Heart right ventricle (tissue), 16 donors: ENCODE results near the gene RTF2. TPM values are rescaled to one million over a fixed set of nuclear protein-coding genes. Genes with fewer than 3 reads are reported as not detected.

Experiments
- ATAC-seq, 8 donors: fragments of 200-7000 bp; cut with Tn5 transposase; one replicate each; pipeline ENCODE4 v1.9.1; 2020; ENCODE audit warnings: mild to moderate bottlenecking in 8 of 8, moderate library complexity in 8 of 8, moderate number of reproducible peaks in 1 of 8
- DNase-seq, 2 donors: peaks; one replicate each; pipeline ENCODE4 v3.0.0-alpha.2; 2020
- H3K27ac ChIP-seq, 10 donors: fragments of 200-600 bp; sonication (generic) in 2 of 10; one replicate each; pipeline versions ENCODE4 v1.5.0 to v1.8.0; 2020 to 2022; ENCODE audit warnings: mild to moderate bottlenecking in 3 of 10
- H3K27me3 ChIP-seq, 7 donors: fragments of 200-600 bp; one replicate each; pipeline ENCODE4 v1.8.0; 2021 to 2022; ENCODE audit warnings: mild to moderate bottlenecking in 2 of 7
- H3K36me3 ChIP-seq, 9 donors: fragments of 200-600 bp; sonication (generic) in 1 of 9; one replicate each; pipeline versions ENCODE4 v1.5.0 to v1.8.0; 2020 to 2022; ENCODE audit warnings: mild to moderate bottlenecking in 2 of 9
- H3K4me1 ChIP-seq, 9 donors: fragments of 200-600 bp; sonication (generic) in 1 of 9; one replicate each; pipeline versions ENCODE4 v1.5.0 to v1.8.0; 2020 to 2022; ENCODE audit warnings: mild to moderate bottlenecking in 4 of 9
- H3K4me3 ChIP-seq, 10 donors: fragments of 200-600 bp; sonication (generic) in 2 of 10; one replicate each; pipeline versions ENCODE4 v1.5.0 to v1.8.0; 2020 to 2022; ENCODE audit warnings: mild to moderate bottlenecking in 7 of 10, moderate library complexity in 2 of 10
- H3K9me3 ChIP-seq, 11 donors: fragments of 200-600 bp in 10 of 11; sonication (generic) in 2 of 11; one replicate each; pipeline versions ENCODE4 v1.5.0 to v1.8.0; 2013 to 2022; ENCODE audit warnings: mild to moderate bottlenecking in 2 of 11, control low read depth in 1 of 11, moderate library complexity in 1 of 11
- WGBS, 2 donors: extraction: QIAGEN DNeasy Blood & Tissue Kit; methylation state at CpG; one replicate each; pipeline ENCODE4 v1.1.7; 2013; ENCODE audit warnings: inconsistent platforms in 1 of 2; 5-methylcytosine and 5-hydroxymethylcytosine counted together
- intact Hi-C, 10 donors: fragments of 100-400 bp; cut with DNase I; formaldehyde crosslinking; loops; one replicate each; pipeline versions ENCODE4 v1.11.1 to v1.14.2; 2022
- polyA plus RNA-seq, 2 donors: library from polyadenylated mRNA; stranded (reverse); fragments of 200-250 nt; gene quantifications; one replicate each; pipeline ENCODE4 v1.2.3, GENCODE V29; 2013
- total RNA-seq, 10 donors: library from RNA; stranded (reverse); fragmentation: NEBNext Ultra II Directional in 3 of 10; extraction: Animal tissue kit (Norgen Biotek cat#: 25700) in 3 of 10; gene quantifications; one replicate each; pipeline versions ENCODE4 v1.2.1 to v1.2.4, GENCODE V29; 2021 to 2023
- TF ChIP-seq, protein P1 (sequence below), 9 donors: fragments of 200-600 bp; sonication (generic) in 2 of 9; IDR thresholded peaks; one replicate each; pipeline versions ENCODE4 v1.5.0 to v1.8.0; 2021 to 2022; ENCODE audit warnings: antibody characterized with exemption in 9 of 9, mild to moderate bottlenecking in 5 of 9, moderate library complexity in 1 of 9
- donor health status: Arrhythmogenic right ventricular cardiomyopathy.
- donor health status: ischemic (EF 13 %, LVEDD 7.1; RV severe dilation, severe dysfunction).
- donor health status: healthy with polysubstance abuse.
- donor health status: DM: no; HTN: yes; CAD: no.
- donor health status: DM: no; HTN: no; CAD: no.
- donor health status: ischemic (EF 25% LVEDD 6.9; RV normal size, moderate dysfunction).
- donor health status: ischemic (EF 25% LVEDD 5.7; RV mildly dilated, moderate dysfunction).
- donor health status: healthy.
- donor health status: DM: yes; HTN: yes; CAD: no.
- donor health status: Ischemic cardiomyopathy.
- donor health status: ischemic (EF 35%, LVEDD 5.7; RV mildly dilated, moderate dysfunction).
- donor health status: nonischemic (EF 11% LVEDD 7.7; RV severe dilation, severe dysfunction).
- donor health status: DM: yes; HTN: yes; CAD: no.
- donor health status: PGD.
- donor health status: ischemic (EF 29% LVEDD 5.4; RV normal size, mild dysfunction).
- donor health status: nonischemic (EF 23%, LVEDD 6.1; RV moderate dilation, normal function).

RTF2 gene
- total and polyA plus RNA-seq, 12 donors: 29.1 to 113 (median 88.6) TPM

DNA sequence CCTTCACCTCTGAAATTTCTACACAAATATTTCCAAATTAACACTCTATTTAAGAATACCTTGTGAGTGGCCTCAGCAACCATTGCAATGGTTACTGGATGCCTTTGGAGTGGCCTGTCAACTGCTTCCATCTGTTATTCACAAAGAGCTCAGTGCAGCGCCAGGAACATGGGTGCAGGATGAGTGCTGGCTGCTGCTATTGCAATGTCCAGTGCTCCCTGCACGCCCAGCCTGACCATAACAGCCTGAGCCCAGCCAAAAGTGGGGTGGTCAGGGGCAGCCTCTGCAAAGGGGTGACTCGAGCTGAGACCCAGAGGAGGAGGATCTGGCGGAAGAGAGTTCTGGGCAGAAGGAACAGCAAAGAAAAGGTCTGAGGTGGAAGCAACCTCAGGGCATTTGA is 38.0 kb upstream of the RTF2 start:
- H3K36me3 ChIP-seq: no peaks in the 10 kb centered on the region
- peaks cover 0 to 15% (median 3%) of the 10 kb centered on the region in 7 donors for H3K27me3 ChIP-seq
- ATAC-seq (no peak), DNase-seq (no peak)
- WGBS, 2 donors: 59 to 72% methylated on average over 4 of the region's 4 CpGs
- intact Hi-C loops: no loop called here
- peak overlapping the region in 1 of 10 donors; percentile 74 for H3K27ac ChIP-seq
- no peaks in the 10 kb centered on the region for H3K9me3 ChIP-seq
- TF ChIP-seq, protein P1, sequence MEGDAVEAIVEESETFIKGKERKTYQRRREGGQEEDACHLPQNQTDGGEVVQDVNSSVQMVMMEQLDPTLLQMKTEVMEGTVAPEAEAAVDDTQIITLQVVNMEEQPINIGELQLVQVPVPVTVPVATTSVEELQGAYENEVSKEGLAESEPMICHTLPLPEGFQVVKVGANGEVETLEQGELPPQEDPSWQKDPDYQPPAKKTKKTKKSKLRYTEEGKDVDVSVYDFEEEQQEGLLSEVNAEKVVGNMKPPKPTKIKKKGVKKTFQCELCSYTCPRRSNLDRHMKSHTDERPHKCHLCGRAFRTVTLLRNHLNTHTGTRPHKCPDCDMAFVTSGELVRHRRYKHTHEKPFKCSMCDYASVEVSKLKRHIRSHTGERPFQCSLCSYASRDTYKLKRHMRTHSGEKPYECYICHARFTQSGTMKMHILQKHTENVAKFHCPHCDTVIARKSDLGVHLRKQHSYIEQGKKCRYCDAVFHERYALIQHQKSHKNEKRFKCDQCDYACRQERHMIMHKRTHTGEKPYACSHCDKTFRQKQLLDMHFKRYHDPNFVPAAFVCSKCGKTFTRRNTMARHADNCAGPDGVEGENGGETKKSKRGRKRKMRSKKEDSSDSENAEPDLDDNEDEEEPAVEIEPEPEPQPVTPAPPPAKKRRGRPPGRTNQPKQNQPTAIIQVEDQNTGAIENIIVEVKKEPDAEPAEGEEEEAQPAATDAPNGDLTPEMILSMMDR (IDR thresholded peaks at IDR 0.05): no peak
- peaks cover 0 to 53% (median 7%) of the 10 kb centered on the region in 9 donors for H3K4me1 ChIP-seq
- H3K4me3 ChIP-seq: no peak overlapping the region

DNA sequence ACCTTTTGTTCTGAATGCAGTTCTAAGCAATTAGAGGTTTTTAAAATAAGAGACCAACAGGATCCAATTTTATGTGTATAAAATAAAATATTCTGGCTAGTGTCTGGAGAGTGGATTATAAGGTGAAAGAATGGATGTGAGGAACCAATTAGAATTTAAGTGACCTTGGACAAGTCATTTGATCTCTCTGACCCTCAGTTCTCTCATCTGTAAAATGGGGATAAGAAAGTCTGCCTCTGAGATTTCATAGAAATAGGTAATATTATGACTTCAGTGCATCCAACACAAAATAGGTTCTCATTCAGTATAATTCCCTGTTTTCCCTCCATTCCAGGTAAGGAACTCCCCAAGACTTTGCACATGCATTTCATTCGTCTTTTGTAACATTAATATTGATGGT is 37.5 kb upstream of the RTF2 start:
- Histone ChIP-seq H3K4me1 (peaks cover 0 to 53% (median 7%) of the 10 kb centered on the region in 9 donors), H3K4me3 (no peak overlapping the region), H3K27ac (no peak overlapping the region), H3K27me3 (peaks cover 0 to 11% (median 3%) of the 10 kb centered on the region in 7 donors), H3K9me3 (no peaks in the 10 kb centered on the region), H3K36me3 (no peaks in the 10 kb centered on the region)
- DNase-seq: no peak
- intact Hi-C loops: no loop called here
- WGBS, 2 donors: 83 to 89% methylated on average over 1 of the region's 1 CpG
- no peak for ATAC-seq
- TF ChIP-seq, protein P1 (IDR thresholded peaks at IDR 0.05): no peak

DNA sequence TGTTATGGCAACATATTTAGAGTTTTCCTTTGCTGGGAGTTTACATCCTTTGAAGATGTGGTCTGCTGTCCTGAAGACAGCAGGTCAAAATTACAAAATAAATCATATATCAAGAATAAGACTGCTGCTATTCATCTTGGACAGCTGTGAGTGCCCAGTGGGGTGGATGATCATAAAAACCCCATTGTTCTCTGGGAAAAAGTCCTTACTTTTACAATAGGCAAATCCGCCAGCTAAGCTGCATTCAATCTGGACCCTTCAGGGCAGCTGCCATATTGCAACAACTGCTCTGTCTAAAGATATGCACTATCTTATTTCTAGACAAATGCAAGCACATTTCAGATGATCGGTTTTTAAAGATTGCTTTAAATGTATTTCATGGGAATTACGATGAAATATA is 37.0 kb upstream of the RTF2 start:
- intact Hi-C loops: no loop called here
- peaks cover 0 to 53% (median 7%) of the 10 kb centered on the region in 9 donors for H3K4me1 ChIP-seq
- no peak overlapping the region for H3K4me3 ChIP-seq
- TF ChIP-seq, protein P1 (IDR thresholded peaks at IDR 0.05): no peak
- ATAC-seq (no peak), DNase-seq (no peak)
- no peaks in the 10 kb centered on the region for H3K36me3 ChIP-seq
- H3K27me3 ChIP-seq: peaks cover 0 to 11% (median 3%) of the 10 kb centered on the region in 7 donors
- no peak overlapping the region for H3K27ac ChIP-seq
- no peaks in the 10 kb centered on the region for H3K9me3 ChIP-seq
- WGBS, 2 donors: 82 to 83% methylated on average over 3 of the region's 3 CpGs

- ATAC-seq: peak in 2 of 8 donors; percentile 21 to 26
- intact Hi-C loops: no loop called here
These were observed 35.1 kb upstream of the RTF2 start for GRCh38 chr20:56433221-56433879.

More at GRCh38 chr20:56433221-56433879, 35.1 kb upstream of the RTF2 start:
- TF ChIP-seq, protein P1 (IDR thresholded peaks at IDR 0.05): no peak
- 26 to 45% methylated on average over 3 of the region's 3 CpGs for WGBS, 2 donors
- H3K27ac ChIP-seq: peak overlapping the region in 1 of 10 donors; percentile 9
- H3K4me3 ChIP-seq: no peak overlapping the region
- H3K36me3 ChIP-seq: peaks cover 0 to 13% (median 0%) of the 10 kb centered on the region in 9 donors
- no peak for DNase-seq
- H3K27me3 ChIP-seq: peaks cover 0 to 11% (median 3%) of the 10 kb centered on the region in 7 donors
- H3K4me1 ChIP-seq: peaks cover 0 to 34% (median 7%) of the 10 kb centered on the region in 9 donors
- H3K9me3 ChIP-seq: no peaks in the 10 kb centered on the region
